NOMO-1 (cell line): ENCODE measurements around the gene AWAT1.
A peak's percentile ranks its signal among the peaks of the same experiment; 100 is the strongest.
"Not testable (repeated sequence)": the region's sequence is repeated elsewhere in the genome, so short reads cannot be mapped to it uniquely, and the experiment has no call there.

ENCODE experiments used
- DNase-seq, 2 experiments: peaks; one replicate each; lab custom pipeline; 2025; ENCODE audit not compliant: unreplicated experiment in 2 of 2; lab: John Stamatoyannopoulos, UW

Gene AWAT1

DNA sequence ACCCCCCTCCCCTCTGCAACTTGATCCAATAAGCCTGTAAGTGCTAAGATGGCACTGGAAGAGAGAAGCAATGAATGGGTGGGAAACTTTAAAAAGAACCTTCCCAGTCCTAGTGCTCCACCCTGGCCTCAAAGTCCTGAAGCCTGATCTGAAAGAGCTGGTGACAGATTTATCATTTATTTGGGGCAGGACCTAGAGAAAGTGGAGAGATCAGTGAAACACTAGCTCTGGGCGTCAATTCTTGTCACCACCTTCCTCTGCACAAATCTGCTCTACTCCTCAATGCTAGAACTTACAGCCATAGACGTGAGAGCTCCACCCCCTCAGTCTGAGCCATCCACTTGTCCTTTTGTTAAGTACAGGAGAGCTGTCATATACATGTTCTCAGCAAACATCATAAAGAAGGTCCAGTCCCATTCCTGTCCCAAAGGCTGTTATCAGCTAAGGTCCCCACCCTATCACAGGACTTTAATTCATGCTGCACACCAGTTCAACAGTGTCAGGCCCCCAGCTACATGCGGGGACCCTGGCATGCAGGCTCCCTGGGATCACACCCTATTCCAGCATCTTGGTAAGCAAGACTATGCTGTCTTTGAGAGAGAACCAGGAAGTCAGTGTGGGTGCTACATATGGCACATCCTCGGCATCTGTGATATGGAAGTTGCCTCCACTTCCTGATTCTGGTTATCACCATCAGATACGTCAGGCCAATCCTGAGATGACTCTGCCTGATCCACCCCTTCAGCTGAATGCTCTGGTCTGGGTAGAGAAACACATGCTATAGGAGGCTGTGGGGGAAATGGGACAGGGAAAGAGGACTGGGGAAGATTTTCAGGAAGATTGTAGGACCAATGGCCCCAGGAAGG lies 23.2 kb downstream of the AWAT1 start:
- no peak for DNase-seq

DNA sequence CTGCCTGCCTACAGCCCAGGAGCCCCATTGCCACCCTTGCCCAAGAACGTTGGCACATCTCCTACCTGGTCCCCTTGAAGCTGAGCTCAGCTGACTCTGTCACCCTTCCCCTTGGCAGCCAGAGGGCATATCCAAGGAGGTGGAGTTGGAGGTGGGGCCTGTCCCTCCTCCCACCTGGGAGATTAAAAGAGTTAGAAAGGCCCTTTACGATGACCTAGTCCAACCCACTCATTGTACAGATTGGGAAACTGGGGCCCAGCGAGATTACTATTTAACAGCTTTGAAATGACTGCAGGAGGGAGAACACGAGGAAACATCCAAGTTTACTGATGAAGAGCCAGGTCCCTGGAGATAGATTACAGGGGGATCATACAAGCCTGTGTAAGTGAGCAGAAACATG lies 25.6 kb downstream of the AWAT1 start, which contains the start of gene P2RY4:
P2RY4 (minus strand) TSS at position 101 of the 400 bp plus-strand sequence. CDS start 580 bp downstream, outside the sequence.
- DNase-seq: no peak

DNA sequence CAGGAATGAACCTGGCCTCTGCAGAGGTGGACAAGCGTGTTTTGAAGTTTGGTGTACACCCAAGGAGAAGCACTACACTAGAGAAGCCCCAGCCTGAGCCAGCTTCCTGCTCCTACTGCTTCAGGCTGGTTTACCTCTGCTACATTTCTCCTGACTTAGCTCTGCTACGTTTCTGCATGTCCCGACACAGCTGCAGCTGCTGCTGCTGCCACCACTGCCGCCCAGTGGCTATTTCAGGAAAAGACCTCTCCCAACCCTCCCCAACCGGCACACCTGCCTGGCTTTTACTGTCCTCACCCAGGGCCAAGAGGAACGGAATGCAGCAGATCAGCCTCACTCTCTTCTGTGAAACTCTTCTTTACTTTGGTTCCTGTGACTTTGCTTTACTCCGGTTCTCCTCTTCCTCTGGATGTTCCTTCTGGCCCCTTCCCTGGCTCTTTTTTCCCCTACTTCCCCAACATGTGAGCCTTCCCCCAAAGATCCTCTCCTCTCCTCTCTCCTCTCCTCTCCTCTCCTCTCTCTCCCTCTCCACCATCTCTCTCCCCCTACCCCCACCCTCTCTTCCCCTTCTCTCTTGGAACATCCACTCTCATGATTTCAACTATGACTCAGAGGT lies 28.6 kb downstream of the AWAT1 start:
- DNase-seq: peak in 1 of 2 experiments; percentile 12

DNA sequence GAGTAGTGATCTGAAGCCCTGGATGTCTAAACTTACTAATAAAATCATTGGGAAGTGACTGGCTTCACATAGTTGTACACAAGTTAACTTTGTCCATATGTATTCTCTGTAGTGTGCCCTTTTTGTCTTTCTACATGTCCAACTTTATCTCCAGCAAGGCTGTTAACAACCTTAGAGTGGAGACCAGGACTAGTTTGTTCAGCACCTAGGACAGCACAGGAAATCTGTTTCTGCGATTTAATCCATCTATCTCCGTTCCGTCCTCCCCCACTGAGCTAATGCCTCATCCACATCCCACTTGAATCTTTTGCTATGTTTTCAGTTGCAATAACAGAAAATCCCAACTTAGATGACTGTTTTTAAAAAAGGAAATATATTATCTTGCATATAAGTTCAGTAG lies 30.3 kb downstream of the AWAT1 start:
- DNase-seq: no peak

DNA sequence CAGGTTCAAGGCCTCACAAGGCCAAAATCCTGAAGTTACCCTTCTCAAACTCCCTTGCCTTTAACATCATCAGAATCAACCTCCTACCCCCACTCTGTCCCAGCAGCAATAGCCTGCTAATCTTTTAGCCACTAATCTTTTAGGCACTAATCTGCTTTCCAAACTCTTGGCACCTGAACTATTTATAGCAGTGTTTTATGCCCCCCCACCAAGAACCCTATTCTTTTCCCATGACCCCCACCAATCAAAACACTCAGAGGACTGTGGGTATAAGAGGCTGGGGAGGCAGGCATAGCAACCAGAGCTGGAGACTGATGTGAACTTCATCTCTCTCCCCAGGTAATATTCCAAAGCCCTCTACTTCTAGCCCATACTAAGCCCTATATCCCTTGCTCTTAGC lies 33.6 kb downstream of the AWAT1 start, which contains the start of gene ARR3:
ARR3 (plus strand) TSS at position 301 of the 400 bp plus-strand sequence. CDS start 1,052 bp downstream, outside the sequence.
- DNase-seq: no peak

DNA sequence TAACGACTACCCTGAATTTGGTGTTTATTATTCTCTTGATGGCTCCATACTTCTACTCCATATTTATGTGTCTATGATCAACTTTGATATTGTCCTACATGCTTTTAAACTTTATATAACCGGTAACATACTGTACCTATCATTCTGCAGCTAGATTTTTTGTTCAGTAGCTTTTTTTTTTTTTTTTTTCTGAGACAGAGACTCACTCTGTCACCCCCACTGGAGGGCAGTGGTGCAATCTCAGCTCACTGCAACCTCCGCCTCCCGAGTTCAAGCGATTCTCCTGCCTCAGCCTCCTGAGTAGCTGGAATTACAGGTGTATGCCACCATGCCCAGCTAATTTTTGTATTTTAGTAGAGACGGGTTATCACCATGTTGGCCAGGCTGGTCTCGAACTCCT lies 39.6 kb downstream of the AWAT1 start:
- DNase-seq: not testable (repeated sequence)

DNA sequence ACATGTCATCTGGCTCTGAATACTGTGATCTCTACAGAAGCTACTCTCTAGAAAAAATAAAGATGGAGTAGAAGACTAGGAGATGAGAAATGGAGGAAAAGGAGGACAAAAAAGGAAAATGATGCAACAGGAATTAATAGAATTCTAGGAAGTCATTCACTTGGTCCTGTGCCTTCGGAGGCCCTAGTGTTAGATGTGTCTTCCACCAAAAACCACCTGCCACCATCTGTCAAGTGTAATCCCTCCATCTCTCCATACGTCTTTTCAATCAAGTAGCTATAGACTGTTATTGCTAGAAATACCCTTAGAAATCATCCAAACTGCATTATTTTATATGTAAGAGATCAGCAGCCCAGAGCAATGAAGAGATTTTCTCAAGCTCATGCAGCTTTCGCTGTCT lies 44.6 kb downstream of the AWAT1 start:
- DNase-seq: no peak

DNA sequence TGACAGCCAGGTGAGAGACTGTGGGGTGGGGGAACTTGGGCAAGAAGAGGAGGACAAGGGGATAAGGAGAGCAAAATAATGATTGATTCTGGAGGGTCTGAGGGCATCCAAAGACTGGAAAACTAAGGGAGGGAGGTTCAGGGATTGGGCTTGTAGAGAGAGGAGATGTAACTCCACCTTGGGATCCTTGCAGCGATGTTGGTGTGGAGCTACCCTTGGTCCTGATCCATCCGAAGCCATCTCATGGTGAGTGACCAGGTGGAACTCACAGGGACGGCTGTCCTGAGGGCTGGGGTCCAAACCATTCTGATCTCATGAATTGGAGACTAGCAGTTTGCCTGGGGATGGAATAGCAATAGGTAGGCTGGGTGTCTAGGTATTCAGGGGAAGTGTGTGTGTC lies 46.1 kb downstream of the AWAT1 start:
- no peak for DNase-seq

DNA sequence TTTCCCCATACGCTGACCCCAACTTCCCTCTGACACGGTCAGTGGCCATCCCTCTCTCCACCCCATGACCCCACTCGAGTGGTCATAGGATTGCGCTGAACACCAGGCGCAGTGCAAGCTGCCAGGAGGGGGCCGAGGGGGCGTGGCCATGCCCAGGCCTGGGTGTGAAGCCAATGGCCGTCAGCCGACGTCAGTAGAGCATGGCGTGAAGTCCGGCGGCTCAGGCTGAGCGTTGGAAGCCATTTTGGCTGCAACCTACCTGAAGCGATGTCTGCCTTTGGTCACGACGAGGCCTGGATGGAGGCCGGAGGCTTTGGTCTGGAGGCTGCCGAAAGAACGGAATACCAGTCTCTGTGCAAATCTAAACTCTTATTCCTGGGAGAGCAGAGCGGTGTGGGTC lies 47.5 kb downstream of the AWAT1 start, which contains the start of gene RAB41:
RAB41 (plus strand) TSS at position 222 of the 400 bp plus-strand sequence; CDS start at position 268, 46 bp downstream.
- DNase-seq: no peak

DNA sequence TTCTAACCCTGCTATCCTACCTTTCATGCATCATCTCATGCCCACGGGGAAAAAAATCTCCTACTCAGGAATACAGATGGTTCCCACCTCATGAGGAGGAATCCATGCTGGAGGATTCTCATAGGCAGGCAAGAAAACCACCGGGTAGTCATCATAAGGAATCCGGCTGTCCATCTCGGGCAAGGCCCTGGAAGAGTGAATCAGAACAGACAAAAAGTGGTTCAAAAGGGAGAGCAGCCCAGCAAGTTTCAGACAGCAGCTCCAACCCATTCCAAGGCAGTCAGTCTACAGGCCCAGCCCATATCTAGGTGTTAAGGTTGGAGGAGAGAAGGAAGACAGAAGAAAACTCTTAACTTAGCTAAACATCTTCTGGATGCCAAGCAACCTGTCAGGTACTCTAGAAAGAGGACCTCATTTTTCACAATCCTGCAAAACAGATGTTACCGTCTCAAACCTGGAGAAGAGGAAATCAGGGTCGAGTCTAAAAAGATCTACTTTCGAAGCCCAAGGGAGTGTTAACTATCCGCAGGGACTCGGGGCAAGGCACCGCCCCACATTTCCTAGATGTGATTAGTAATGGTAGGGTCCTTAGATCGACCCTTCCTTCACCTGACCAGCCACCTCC lies 54.8 kb downstream of the AWAT1 start:
- no peak for DNase-seq
